ENCODE measurements around the gene SSR1. TPM values are rescaled to one million over a fixed set of nuclear protein-coding genes. Genes with fewer than 3 reads are reported as not detected.

Gene SSR1
- total and polyA plus RNA-seq, 2 donors from 2014 or later, result 40.4 to 163 TPM

DNA sequence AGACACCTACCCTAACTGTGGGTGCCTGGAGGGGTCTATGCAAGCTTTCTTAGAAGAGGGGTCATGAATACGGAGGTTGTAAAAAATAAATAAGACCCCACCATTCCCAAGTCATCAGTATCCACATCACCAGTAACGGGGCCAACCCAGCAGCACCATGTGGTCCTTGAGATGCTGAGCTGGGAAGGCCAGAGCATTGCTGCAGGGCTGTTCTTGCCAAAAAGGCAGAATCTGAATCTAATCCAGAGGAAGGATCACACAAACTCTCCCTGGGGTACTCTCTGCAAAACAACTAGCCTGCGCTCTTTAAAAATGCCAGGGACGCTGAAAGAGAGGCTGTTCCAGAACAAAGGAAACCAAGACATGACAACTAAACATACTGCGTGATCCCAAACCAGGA lies 43.2 kb downstream of the SSR1 start:
- intact Hi-C loops (cut with DNase I), result no loop called here
- H3K9ac ChIP-seq (ENCODE audit: low read length in 3 of 3), result no peak overlapping the region
- no peak for TF ChIP-seq CTCF (IDR thresholded peaks at IDR 0.05; ENCODE audit: borderline replicate concordance, extremely low read depth, insufficient read depth)
- no peaks in the 10 kb centered on the region for H3K36me3 ChIP-seq (ENCODE audit: control insufficient read depth in 2 of 3, insufficient read depth in 3 of 3, low read length in 3 of 3)
- H3K4me3 ChIP-seq (ENCODE audit: low read length in 3 of 3), result no peak overlapping the region
- no peaks in the 10 kb centered on the region for H3K27me3 ChIP-seq (ENCODE audit: control insufficient read depth, insufficient read depth, low read length)
- peak in 1 of 5 donors; percentile 34 for DNase-seq
- no peak overlapping the region for H3K27ac ChIP-seq (ENCODE audit: low read depth in 2 of 2, low read length in 2 of 2)
- no peaks in the 10 kb centered on the region for H3K4me1 ChIP-seq (ENCODE audit: control insufficient read depth in 2 of 3, insufficient read depth in 2 of 3, low read depth in 1 of 3, low read length in 3 of 3)
- no peak for FAIRE-seq
- H3K9me3 ChIP-seq (ENCODE audit: control insufficient read depth in 2 of 3, insufficient read depth in 1 of 3, low read length in 3 of 3), result no peaks in the 10 kb centered on the region

DNA sequence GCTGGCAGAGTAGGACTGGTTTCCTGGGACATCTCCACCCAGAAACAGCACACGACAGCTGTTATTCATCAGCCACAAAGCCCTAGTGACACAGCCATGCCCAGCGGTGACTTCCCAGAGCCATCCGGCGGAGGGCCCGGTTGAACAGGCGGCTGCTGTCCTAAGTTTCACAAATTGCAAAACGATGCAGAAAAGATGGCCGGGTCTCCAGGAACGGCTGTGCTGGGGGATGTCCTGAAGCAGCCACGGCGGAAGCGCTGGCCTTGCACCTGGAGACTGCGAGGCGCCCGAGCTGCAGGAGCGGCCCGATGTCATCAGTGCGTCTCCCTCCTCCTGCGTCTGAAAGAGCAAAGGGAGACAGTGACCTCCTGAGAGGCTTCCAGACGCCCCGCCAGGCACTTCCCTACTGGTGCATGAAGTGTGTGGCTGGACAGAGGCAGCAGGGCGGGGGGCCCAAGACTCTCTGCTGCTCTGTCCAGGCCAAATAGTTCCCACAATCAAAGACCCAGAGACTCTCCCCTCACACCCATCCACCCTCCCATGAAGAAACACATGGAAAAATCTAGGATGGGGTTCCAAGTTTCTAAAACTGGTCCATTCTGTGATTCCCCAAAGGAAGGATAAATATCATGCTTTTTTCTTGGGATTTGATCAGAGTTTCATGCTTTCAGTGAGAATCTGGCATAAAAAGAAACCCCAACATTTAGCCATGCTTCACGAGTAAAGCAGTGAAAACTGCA lies 44.0 kb downstream of the SSR1 start:
- no peaks in the 10 kb centered on the region for H3K9me3 ChIP-seq (ENCODE audit: control insufficient read depth in 2 of 3, insufficient read depth in 1 of 3, low read length in 3 of 3)
- peak; percentile 38 to 64 (median 49) for DNase-seq
- no peak overlapping the region for H3K27ac ChIP-seq (ENCODE audit: low read depth in 2 of 2, low read length in 2 of 2)
- H3K4me3 ChIP-seq (ENCODE audit: low read length in 3 of 3), result no peak overlapping the region
- intact Hi-C loops (cut with DNase I), result no loop called here
- H3K4me1 ChIP-seq (ENCODE audit: control insufficient read depth in 2 of 3, insufficient read depth in 2 of 3, low read depth in 1 of 3, low read length in 3 of 3), result no peaks in the 10 kb centered on the region
- no peaks in the 10 kb centered on the region for H3K27me3 ChIP-seq (ENCODE audit: control insufficient read depth, insufficient read depth, low read length)
- no peaks in the 10 kb centered on the region for H3K36me3 ChIP-seq (ENCODE audit: control insufficient read depth in 2 of 3, insufficient read depth in 3 of 3, low read length in 3 of 3)
- FAIRE-seq, result no peak
- no peak for TF ChIP-seq CTCF (IDR thresholded peaks at IDR 0.05; ENCODE audit: borderline replicate concordance, extremely low read depth, insufficient read depth)
- no peak overlapping the region for H3K9ac ChIP-seq (ENCODE audit: low read length in 3 of 3)

- H3K36me3 ChIP-seq (ENCODE audit: control insufficient read depth in 2 of 3, insufficient read depth in 3 of 3, low read length in 3 of 3), result no peaks in the 10 kb centered on the region
- intact Hi-C loops (cut with DNase I), result no loop called here
- H3K4me1 ChIP-seq (ENCODE audit: control insufficient read depth in 2 of 3, insufficient read depth in 2 of 3, low read depth in 1 of 3, low read length in 3 of 3), result no peaks in the 10 kb centered on the region
- no peak overlapping the region for H3K4me3 ChIP-seq (ENCODE audit: low read length in 3 of 3)
- FAIRE-seq, result no peak
- DNase-seq, result peak in 1 of 5 donors; percentile 65
- H3K27me3 ChIP-seq (ENCODE audit: control insufficient read depth, insufficient read depth, low read length), result no peaks in the 10 kb centered on the region
- no peak overlapping the region for H3K9ac ChIP-seq (ENCODE audit: low read length in 3 of 3)
- H3K27ac ChIP-seq (ENCODE audit: low read depth in 2 of 2, low read length in 2 of 2), result no peak overlapping the region
- TF ChIP-seq CTCF (IDR thresholded peaks at IDR 0.05; ENCODE audit: borderline replicate concordance, extremely low read depth, insufficient read depth), result no peak
- no peaks in the 10 kb centered on the region for H3K9me3 ChIP-seq (ENCODE audit: control insufficient read depth in 2 of 3, insufficient read depth in 1 of 3, low read length in 3 of 3)
Measured at GRCh38 chr6:7268362-7268761, 44.6 kb downstream of the SSR1 start.

Data from kidney (tissue), 14 donors.